ENCODE measurements around the gene TUB.

DNA sequence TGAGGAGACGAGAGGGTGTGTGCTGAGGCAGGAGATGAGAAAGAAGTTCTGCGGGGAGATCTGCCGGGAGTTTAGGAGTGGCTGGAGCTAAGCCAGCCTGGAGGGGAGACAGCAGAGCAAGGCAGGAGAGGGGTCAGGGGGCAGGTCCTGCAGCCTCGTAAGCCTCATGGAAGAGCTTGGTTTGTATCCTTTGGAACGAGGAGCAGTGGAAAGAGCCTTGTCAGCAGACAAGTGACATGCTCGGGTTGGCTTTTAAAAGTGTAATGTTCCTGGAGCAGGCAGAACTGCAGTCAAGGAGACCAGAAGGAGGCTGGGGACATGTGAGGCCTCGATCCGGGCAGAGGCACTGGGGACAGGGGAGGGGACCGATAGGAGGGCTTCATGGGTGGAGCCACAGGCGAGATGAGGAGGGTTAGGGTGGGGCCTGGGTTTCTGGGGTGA is 21.4 kb upstream of the TUB start:
- TF ChIP-seq, protein P1, sequence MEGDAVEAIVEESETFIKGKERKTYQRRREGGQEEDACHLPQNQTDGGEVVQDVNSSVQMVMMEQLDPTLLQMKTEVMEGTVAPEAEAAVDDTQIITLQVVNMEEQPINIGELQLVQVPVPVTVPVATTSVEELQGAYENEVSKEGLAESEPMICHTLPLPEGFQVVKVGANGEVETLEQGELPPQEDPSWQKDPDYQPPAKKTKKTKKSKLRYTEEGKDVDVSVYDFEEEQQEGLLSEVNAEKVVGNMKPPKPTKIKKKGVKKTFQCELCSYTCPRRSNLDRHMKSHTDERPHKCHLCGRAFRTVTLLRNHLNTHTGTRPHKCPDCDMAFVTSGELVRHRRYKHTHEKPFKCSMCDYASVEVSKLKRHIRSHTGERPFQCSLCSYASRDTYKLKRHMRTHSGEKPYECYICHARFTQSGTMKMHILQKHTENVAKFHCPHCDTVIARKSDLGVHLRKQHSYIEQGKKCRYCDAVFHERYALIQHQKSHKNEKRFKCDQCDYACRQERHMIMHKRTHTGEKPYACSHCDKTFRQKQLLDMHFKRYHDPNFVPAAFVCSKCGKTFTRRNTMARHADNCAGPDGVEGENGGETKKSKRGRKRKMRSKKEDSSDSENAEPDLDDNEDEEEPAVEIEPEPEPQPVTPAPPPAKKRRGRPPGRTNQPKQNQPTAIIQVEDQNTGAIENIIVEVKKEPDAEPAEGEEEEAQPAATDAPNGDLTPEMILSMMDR (IDR thresholded peaks at IDR 0.05; ENCODE audit: insufficient read depth, low read length, poor library complexity, severe bottlenecking), result no peak
- no peak for TF ChIP-seq EZH2phosphoT487 (conservative IDR thresholded peaks at IDR 0.05; ENCODE audit: low read length)

All from SU-DHL-6 (cell line).